Sigmoid colon (tissue), 4 donors: ENCODE measurements around the gene GTF2A1.

ENCODE experiments used
- EP300 ChIP-seq, 4 donors: sonication (generic); formaldehyde crosslinking; IDR thresholded peaks; one replicate each; pipeline ENCODE4 v1.6.1; 2017; ENCODE audit warnings: antibody characterized with exemption in 4 of 4
- POLR2A ChIP-seq, 2 donors: fragments of 450-650 bp; IDR thresholded peaks; one replicate each; pipeline ENCODE4 v1.6.1; 2016; ENCODE audit warnings: antibody characterized with exemption in 2 of 2, mild to moderate bottlenecking in 2 of 2, moderate library complexity in 2 of 2

DNA sequence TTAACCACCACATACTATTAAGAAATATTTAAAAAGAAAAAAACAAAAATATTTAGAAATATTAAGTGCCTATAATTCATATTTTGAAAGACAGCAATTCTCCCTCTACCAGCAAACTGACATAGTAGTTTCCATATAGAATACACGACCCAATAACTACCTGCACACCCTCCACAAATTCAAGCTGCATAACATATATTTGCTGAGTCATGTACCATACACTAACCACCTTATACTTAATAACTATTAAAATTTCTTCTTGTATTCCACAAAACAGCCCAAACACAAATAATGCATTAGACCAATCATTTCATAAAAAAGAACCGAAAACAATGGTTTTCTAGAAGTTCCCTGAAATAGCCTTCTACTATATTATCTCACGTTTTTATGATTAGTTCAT lies 21.7 kb downstream of the GTF2A1 start:
- TF ChIP-seq POLR2A (IDR thresholded peaks at IDR 0.05) (no peak), EP300 (IDR thresholded peaks at IDR 0.05) (no peak)
